Esophagus muscularis mucosa (tissue), 4 donors: ENCODE measurements around the gene PLPP2.

Experiments used
- EP300 ChIP-seq: sonication (generic); formaldehyde crosslinking; IDR thresholded peaks from one replicate; pipeline ENCODE4 v1.6.1; 2017; ENCODE audit warnings: antibody characterized with exemption
- POLR2A ChIP-seq: fragments of 450-650 bp; IDR thresholded peaks from one replicate; pipeline ENCODE4 v1.6.1; 2017; ENCODE audit warnings: antibody characterized with exemption, moderate library complexity, mild to moderate bottlenecking, low read depth
- POLR2AphosphoS5 ChIP-seq, 2 donors: sonication (generic); formaldehyde crosslinking; IDR thresholded peaks; one replicate each; pipeline ENCODE4 v1.6.1; 2017; ENCODE audit warnings: antibody characterized with exemption in 2 of 2
- TF ChIP-seq, protein P1 (sequence below), 3 experiments: fragments of 200-600 bp in 2 of 3; fragments of 450-650 bp in 1 of 3; sonication (generic) in 2 of 3; IDR thresholded peaks; one replicate each; pipeline ENCODE4 v1.5.1; 2017 to 2019; ENCODE audit warnings: antibody characterized with exemption in 3 of 3, mild to moderate bottlenecking in 2 of 3, moderate library complexity in 1 of 3

DNA sequence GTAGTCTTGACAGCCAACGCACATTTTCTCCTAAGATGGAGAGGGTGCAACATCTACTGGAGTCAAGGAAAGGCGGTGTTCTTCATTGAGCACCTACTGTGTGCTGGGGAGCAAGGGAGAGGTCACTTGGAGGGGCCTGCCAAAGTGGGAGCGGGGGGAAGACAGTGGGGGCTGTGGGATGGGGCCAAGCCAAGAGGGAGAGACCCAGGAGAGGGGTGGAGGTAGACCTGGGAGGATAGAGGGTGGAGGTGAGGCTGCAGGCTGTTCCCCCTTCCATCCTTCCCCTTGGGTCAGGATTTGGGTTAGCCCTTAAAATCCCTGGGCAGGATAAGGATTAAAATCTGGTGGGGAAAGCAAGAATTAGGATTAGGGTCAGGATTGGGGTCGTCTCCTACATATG is 1.7 kb upstream of the PLPP2 start:
- TF ChIP-seq, protein P1, sequence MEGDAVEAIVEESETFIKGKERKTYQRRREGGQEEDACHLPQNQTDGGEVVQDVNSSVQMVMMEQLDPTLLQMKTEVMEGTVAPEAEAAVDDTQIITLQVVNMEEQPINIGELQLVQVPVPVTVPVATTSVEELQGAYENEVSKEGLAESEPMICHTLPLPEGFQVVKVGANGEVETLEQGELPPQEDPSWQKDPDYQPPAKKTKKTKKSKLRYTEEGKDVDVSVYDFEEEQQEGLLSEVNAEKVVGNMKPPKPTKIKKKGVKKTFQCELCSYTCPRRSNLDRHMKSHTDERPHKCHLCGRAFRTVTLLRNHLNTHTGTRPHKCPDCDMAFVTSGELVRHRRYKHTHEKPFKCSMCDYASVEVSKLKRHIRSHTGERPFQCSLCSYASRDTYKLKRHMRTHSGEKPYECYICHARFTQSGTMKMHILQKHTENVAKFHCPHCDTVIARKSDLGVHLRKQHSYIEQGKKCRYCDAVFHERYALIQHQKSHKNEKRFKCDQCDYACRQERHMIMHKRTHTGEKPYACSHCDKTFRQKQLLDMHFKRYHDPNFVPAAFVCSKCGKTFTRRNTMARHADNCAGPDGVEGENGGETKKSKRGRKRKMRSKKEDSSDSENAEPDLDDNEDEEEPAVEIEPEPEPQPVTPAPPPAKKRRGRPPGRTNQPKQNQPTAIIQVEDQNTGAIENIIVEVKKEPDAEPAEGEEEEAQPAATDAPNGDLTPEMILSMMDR (IDR thresholded peaks at IDR 0.05): no peak
- TF ChIP-seq EP300 (no peak), POLR2AphosphoS5 (IDR thresholded peaks at IDR 0.05) (no peak), POLR2A (no peak)
